NB4 (cell line): ENCODE results near the gene PAPSS1.
"Not testable (repeated sequence)": the region's sequence is repeated elsewhere in the genome, so short reads cannot be mapped to it uniquely, and the experiment has no call there.

Experiments
- DNase-seq: peaks from one replicate; pipeline ENCODE4 v3.0.0; 2010; ENCODE audit warnings: low read depth
- H3K4me3 ChIP-seq: one replicate; pipeline ENCODE4 v1.5.1; 2011; ENCODE audit warnings: mild to moderate bottlenecking, low read depth, low read length, moderate library complexity
- MYC ChIP-seq: IDR thresholded peaks from 2 replicates; pipeline ENCODE4 v1.6.1; 2011; ENCODE audit warnings: low read depth, low read length
- POLR2A ChIP-seq: IDR thresholded peaks from 2 replicates; pipeline ENCODE4 v1.6.1; 2011; ENCODE audit warnings: mild to moderate bottlenecking; ENCODE audit not compliant: insufficient read length; ENCODE audit errors: extremely low read depth
- TF ChIP-seq, protein P1 (sequence below): IDR thresholded peaks from one replicate; pipeline ENCODE4 v1.5.1; 2012; ENCODE audit warnings: low read depth, low read length
- TF ChIP-seq, protein P2 (sequence below): IDR thresholded peaks from 2 replicates; pipeline ENCODE4 v1.6.1; 2011; ENCODE audit warnings: low read depth, low read length

Gene PAPSS1

DNA sequence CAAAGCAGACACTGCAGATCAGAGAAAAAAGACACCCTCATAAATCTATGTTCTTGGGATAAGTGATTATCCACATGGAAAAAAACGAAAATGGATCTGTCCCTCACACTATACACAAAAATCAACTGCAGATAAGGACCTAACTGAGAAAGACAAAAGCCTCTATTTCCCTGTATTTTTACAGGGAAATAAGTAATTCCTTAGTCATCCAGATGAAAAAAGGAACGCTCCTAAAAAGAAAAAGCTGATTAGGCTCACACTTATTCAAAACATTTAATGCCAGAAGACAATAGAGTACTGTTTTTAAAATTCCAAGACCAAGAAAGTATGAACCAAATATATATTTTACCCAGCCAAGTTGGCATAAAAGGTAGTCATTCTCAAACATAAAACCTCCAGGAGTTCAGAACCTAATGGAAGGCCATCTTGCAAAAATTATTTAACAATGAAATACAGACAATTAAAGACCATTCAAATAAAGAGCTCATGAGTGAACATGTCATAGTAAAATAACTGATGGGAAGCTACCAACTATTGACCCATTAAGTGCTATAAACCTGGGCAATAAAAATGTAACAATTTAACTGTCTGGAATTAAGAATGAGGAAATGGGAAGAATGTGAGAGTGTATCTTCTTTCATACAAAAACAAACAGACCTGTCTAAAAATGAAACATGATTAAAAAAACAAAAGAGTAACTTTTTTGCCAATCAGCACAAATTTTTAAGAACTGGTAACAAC, 20.4 kb downstream of the PAPSS1 start:
- TF ChIP-seq, protein P1, sequence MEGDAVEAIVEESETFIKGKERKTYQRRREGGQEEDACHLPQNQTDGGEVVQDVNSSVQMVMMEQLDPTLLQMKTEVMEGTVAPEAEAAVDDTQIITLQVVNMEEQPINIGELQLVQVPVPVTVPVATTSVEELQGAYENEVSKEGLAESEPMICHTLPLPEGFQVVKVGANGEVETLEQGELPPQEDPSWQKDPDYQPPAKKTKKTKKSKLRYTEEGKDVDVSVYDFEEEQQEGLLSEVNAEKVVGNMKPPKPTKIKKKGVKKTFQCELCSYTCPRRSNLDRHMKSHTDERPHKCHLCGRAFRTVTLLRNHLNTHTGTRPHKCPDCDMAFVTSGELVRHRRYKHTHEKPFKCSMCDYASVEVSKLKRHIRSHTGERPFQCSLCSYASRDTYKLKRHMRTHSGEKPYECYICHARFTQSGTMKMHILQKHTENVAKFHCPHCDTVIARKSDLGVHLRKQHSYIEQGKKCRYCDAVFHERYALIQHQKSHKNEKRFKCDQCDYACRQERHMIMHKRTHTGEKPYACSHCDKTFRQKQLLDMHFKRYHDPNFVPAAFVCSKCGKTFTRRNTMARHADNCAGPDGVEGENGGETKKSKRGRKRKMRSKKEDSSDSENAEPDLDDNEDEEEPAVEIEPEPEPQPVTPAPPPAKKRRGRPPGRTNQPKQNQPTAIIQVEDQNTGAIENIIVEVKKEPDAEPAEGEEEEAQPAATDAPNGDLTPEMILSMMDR = no peak
- TF ChIP-seq POLR2A (no peak), MYC (no peak)
- TF ChIP-seq, protein P2, sequence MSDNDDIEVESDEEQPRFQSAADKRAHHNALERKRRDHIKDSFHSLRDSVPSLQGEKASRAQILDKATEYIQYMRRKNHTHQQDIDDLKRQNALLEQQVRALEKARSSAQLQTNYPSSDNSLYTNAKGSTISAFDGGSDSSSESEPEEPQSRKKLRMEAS = no peak
- no peak overlapping the region for H3K4me3 ChIP-seq
- DNase-seq = no peak

DNA sequence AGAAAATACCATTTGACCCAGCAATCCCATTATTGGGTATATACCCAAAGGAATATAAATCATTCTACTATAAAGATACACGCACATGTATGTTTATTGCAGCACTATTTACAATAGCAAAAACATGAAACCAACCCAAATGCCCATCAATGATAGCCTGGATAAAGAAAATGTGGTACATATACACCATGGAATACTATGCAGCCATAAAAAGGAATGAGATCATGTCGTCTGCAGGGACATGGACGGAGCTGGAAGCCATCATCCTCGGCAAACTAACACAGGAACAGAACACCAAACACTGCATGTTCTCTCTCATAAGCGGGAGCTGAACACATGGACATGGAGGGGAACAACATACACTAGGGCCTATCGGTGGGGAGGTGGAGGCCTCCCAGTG, 23.8 kb downstream of the PAPSS1 start:
- not testable (repeated sequence) for H3K4me3 ChIP-seq, DNase-seq

DNA sequence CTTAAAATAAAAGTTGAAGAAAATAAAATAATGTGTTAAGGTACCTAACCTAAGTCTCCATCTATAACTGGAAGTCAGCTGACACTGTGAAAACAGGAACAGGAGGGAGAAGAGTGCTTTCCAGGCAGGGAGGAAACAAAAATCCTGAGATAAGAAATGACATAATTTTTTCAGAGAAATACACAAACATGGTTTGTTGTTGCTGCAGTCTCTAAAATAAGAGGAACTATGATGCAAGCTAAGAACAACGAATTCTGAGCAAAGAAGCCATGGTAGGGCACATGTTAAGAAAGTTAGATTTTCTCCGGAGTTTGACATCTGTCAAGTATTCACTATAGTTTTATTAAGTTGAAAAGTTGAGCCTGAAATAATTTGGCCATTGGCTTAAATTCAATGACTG, 26.9 kb downstream of the PAPSS1 start:
- TF ChIP-seq POLR2A (no peak), MYC (no peak)
- TF ChIP-seq, protein P2 = no peak
- TF ChIP-seq, protein P1 = no peak
- DNase-seq = no peak
- H3K4me3 ChIP-seq = no peak overlapping the region

DNA sequence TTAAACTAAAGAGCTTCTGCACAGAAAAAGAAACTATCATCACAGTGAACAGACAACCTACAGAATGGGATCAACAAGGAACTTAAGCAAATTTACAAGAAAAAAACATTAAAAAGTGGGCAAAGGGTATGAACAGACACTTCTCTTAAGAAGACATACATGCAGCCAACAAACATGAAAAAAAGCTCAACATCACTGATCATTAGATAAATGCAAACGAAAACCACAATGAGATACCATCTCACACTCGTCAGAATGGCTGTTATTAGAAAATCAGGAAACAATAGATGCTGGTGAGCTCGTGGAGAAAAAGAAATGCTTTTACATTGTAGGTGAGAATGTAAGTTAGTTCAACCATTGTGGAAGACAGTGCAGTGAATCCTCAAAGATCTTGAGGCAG, 27.8 kb downstream of the PAPSS1 start:
- TF ChIP-seq POLR2A = no peak
- TF ChIP-seq, protein P1 = no peak
- no peak for TF ChIP-seq MYC
- TF ChIP-seq, protein P2 = no peak
- no peak for DNase-seq
- H3K4me3 ChIP-seq = no peak overlapping the region

DNA sequence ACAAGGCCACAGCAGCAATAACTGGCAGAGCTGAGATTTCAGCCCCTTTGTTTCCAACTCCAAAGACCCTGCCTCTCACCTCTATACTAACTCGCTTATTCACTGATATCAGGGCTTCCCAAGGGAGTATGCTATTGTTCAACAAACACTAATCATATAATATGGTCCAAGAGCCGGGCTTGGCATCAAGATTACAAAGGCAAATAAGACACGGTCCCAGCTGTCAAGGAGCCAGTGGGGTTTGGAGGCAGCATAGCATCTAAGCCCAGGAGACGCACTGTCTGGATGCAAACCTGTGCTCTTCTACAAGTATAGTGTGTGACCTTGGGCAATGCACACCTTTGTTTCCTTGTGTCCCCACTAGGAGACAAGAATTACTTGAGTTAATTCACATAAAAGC, 28.7 kb downstream of the PAPSS1 start:
- H3K4me3 ChIP-seq = no peak overlapping the region
- no peak for DNase-seq
- TF ChIP-seq, protein P1 = no peak
- TF ChIP-seq POLR2A (no peak), MYC (no peak)
- TF ChIP-seq, protein P2 = no peak

GRCh38 chr4:107689912-107690587, 30.0 kb downstream of the PAPSS1 start:
- no peak overlapping the region for H3K4me3 ChIP-seq
- DNase-seq = no peak
- TF ChIP-seq, protein P1 = no peak
- TF ChIP-seq, protein P2 = no peak
- TF ChIP-seq POLR2A = no peak
- TF ChIP-seq MYC = no peak
